GM18519 (cell line): ENCODE data around the gene RPS6KA4.
"Not testable (repeated sequence)": the region's sequence is repeated elsewhere in the genome, so short reads cannot be mapped to it uniquely, and the experiment has no call there.

Source experiments
- ATAC-seq: cut with Tn5 transposase; IDR thresholded peaks from one replicate; pipeline ENCODE4 v1.9.1; 2021; ENCODE audit warnings: mild to moderate bottlenecking, moderate library complexity; ENCODE audit not compliant: unreplicated experiment, low FRiP score

Gene RPS6KA4

GRCh38 chr11:64410404-64410734, 51.4 kb downstream of the RPS6KA4 start:
- no peak for ATAC-seq

- ATAC-seq, result no peak
These were observed 54.5 kb downstream of the RPS6KA4 start for GRCh38 chr11:64413417-64413816.

- ATAC-seq, result no peak
These were observed 56.3 kb downstream of the RPS6KA4 start for GRCh38 chr11:64415286-64415685.

GRCh38 chr11:64415996-64416728, 57.2 kb downstream of the RPS6KA4 start:
- ATAC-seq, result no peak

- ATAC-seq, result not testable (repeated sequence)
These were observed 59.3 kb downstream of the RPS6KA4 start for GRCh38 chr11:64418233-64418632.

GRCh38 chr11:64419257-64419790, 60.4 kb downstream of the RPS6KA4 start:
- ATAC-seq, result no peak

GRCh38 chr11:64419818-64420485, 61.0 kb downstream of the RPS6KA4 start:
- no peak for ATAC-seq
